ENCODE data around the gene ABLIM3. TPM values are rescaled to one million over a fixed set of nuclear protein-coding genes. Genes with fewer than 3 reads are reported as not detected.

ABLIM3 gene
- total and polyA plus RNA-seq, 10 of the 15 experiments (the other 5 are each of a cell fraction or from before 2014, with no cell fraction given), result 0.03 TPM; not detected in 9

DNA sequence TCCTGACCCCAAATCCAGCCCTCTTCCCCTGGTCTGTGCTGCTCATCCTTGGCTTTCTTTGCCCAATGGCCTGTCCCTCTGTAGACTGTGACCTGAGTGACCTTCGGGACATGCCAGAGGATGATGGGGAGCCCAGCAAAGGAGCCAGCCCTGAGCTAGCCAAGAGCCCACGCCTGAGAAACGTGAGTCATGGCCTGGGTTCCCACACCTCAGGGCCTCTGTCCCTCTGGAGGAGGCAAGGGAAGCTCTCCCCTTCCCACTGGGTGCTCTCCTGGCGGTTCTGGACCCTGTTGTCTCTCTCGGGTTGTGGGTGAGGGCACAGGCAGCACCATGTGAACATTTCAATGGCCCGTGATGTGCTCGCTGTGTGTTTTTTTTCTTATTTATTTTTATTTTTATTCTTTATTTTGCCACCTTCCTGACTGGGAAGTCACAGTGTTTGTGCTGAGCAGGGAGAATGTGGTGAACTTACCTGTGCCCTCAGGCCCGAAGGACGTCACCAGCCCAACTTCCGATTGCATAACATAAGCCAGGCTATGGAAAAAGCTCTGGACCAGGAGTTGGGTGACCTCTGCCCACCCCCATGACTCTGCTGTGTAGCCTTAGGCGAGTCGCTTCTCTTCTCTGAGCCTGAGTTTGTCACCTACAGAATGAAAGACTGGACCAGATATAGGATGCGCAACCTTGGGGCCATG lies 159.9 kb downstream of the ABLIM3 start:
- BruUV-seq (replicated peaks), result no TSS peak

DNA sequence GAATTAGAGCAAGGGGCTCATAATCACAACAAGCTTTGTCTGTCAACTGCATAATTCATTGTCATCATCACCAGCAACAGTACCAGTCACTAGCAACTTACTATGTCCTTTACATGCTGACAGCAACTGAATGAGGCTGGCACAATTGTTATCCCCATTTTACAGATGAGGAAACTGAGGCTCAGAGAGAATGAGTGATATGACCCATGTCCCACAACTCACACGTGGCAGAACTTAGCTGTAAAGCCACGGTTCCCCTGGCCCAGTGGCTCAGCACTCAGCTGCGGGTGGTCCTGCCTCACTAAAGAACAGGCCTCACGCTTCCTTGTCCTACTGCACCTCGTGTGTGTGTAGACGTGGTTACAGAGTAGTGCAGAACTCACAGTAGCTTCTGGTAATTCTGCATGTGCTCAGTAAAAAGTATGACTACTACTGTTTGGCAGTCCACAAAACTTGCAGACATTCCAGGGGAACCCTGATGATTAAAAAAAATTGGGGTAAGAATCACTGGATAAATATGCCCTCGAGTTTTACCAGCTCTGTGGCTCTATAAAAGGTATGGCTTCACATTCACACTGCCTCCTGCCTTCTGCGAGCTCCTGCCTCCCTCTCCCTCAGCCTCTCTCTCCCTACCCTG lies 160.6 kb downstream of the ABLIM3 start:
- no peaks in the 10 kb centered on the region for H3K79me2 ChIP-seq (ENCODE audit: control insufficient read depth, insufficient read depth, low read length)
- ATAC-seq (no peak), FAIRE-seq (no peak), DNase-seq (ENCODE audit: low read depth, low spot score) (no peak)
- H3K4me2 ChIP-seq (ENCODE audit: control insufficient read depth, insufficient read depth), result no peak overlapping the region
- H3K27ac ChIP-seq (ENCODE audit: control insufficient read depth, insufficient read depth), result no peak overlapping the region
- BruUV-seq (replicated peaks), result no TSS peak
- POLR2A ChIA-PET, result interaction anchor here (0.8 kb wide), 1 partner anchor 72 kb away, joined by 3 read pairs; no protein-coding TSS in a partner anchor
- no peaks in the 10 kb centered on the region for H4K20me1 ChIP-seq (ENCODE audit: control insufficient read depth, insufficient read depth)
- no peaks in the 10 kb centered on the region for H3K9me3 ChIP-seq (replicated peaks; ENCODE audit: control insufficient read depth, insufficient read depth, low read length)
- RAD21 ChIA-PET (ENCODE audit: unreplicated experiment), result interaction anchor here (1.7 kb wide), 1 partner anchor 70 kb away, joined by 3 read pairs; no protein-coding TSS in a partner anchor
- in situ Hi-C loops (cut with MboI), result no loop called here
- no peak overlapping the region for H3K9ac ChIP-seq (ENCODE audit: control insufficient read depth, insufficient read depth, low read length)
- no peak overlapping the region for H2AFZ ChIP-seq (ENCODE audit: control insufficient read depth, low read depth, low read length)
- CTCF ChIA-PET, result no interaction called here
- intact Hi-C loops (cut with micrococcal nuclease; ENCODE audit: unreplicated experiment), result no loop called here
- SMC1A ChIA-PET (ENCODE audit: uncharacterized antibody, unreplicated experiment), result interaction anchor here (0.5 to 1.9 kb wide), 2 partner anchors 12 to 33 kb away, joined by 4 read pairs; no protein-coding TSS in a partner anchor
- WGBS (ENCODE audit: insufficient coverage, insufficient replicate concordance, low lambda C conversion rate, missing lambda C conversion rate), result 24% methylated on average over 8 of the region's 8 CpGs
- no peaks in the 10 kb centered on the region for H3K4me1 ChIP-seq (ENCODE audit: control insufficient read depth, insufficient read depth, low read length)
- H3K36me3 ChIP-seq (ENCODE audit: control insufficient read depth in 2 of 2, insufficient read depth in 2 of 2, low read length in 1 of 2), result no peaks in the 10 kb centered on the region
- no peak overlapping the region for H3K4me3 ChIP-seq
- H3K27me3 ChIP-seq (replicated peaks in 1 of 2; ENCODE audit: control insufficient read depth in 2 of 2, insufficient read depth in 2 of 2, low read length in 1 of 2), result peaks cover 2 to 4% of the 10 kb centered on the region in 2 experiments; a peak in 3 of 4 replicates
- TF ChIP-seq USF1 (IDR thresholded peaks at IDR 0.05; ENCODE audit: borderline replicate concordance, extremely low read length, insufficient read depth, low read depth, low read length) (no peak), STAT3 (IDR thresholded peaks at IDR 0.05; ENCODE audit: low read depth, low read length) (no peak), RB1 (IDR thresholded peaks at IDR 0.05; ENCODE audit: borderline replicate concordance) (no peak), KDM1A (IDR thresholded peaks at IDR 0.05; ENCODE audit: borderline replicate concordance) (no peak)
- TF ChIP-seq, protein P1, sequence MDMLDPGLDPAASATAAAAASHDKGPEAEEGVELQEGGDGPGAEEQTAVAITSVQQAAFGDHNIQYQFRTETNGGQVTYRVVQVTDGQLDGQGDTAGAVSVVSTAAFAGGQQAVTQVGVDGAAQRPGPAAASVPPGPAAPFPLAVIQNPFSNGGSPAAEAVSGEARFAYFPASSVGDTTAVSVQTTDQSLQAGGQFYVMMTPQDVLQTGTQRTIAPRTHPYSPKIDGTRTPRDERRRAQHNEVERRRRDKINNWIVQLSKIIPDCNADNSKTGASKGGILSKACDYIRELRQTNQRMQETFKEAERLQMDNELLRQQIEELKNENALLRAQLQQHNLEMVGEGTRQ (IDR thresholded peaks at IDR 0.05; ENCODE audit: borderline replicate concordance, low read depth, low read length), result no peak
- TF ChIP-seq, protein P2, sequence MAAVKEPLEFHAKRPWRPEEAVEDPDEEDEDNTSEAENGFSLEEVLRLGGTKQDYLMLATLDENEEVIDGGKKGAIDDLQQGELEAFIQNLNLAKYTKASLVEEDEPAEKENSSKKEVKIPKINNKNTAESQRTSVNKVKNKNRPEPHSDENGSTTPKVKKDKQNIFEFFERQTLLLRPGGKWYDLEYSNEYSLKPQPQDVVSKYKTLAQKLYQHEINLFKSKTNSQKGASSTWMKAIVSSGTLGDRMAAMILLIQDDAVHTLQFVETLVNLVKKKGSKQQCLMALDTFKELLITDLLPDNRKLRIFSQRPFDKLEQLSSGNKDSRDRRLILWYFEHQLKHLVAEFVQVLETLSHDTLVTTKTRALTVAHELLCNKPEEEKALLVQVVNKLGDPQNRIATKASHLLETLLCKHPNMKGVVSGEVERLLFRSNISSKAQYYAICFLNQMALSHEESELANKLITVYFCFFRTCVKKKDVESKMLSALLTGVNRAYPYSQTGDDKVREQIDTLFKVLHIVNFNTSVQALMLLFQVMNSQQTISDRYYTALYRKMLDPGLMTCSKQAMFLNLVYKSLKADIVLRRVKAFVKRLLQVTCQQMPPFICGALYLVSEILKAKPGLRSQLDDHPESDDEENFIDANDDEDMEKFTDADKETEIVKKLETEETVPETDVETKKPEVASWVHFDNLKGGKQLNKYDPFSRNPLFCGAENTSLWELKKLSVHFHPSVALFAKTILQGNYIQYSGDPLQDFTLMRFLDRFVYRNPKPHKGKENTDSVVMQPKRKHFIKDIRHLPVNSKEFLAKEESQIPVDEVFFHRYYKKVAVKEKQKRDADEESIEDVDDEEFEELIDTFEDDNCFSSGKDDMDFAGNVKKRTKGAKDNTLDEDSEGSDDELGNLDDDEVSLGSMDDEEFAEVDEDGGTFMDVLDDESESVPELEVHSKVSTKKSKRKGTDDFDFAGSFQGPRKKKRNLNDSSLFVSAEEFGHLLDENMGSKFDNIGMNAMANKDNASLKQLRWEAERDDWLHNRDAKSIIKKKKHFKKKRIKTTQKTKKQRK (IDR thresholded peaks at IDR 0.05; ENCODE audit: low read depth, low read length), result no peak

More for the DNA sequence above, 159.9 kb downstream of the ABLIM3 start:
- no peak overlapping the region for H3K4me3 ChIP-seq
- H3K4me1 ChIP-seq (ENCODE audit: control insufficient read depth, insufficient read depth, low read length), result no peaks in the 10 kb centered on the region
- no peak overlapping the region for H3K27ac ChIP-seq (ENCODE audit: control insufficient read depth, insufficient read depth)
- no peaks in the 10 kb centered on the region for H3K9me3 ChIP-seq (replicated peaks; ENCODE audit: control insufficient read depth, insufficient read depth, low read length)
- SMC1A ChIA-PET (ENCODE audit: uncharacterized antibody, unreplicated experiment), result interaction anchor here (1.9 kb wide), 1 partner anchor 11 kb away, joined by 4 read pairs; no protein-coding TSS in a partner anchor
- no peaks in the 10 kb centered on the region for H4K20me1 ChIP-seq (ENCODE audit: control insufficient read depth, insufficient read depth)
- CTCF ChIA-PET, result no interaction called here
- intact Hi-C loops (cut with micrococcal nuclease; ENCODE audit: unreplicated experiment) (no loop called here), in situ Hi-C loops (cut with MboI) (no loop called here)
- TF ChIP-seq ETV6 (conservative IDR thresholded peaks at IDR 0.05 in 1 of 2, IDR thresholded peaks at IDR 0.05 in 1 of 2; ENCODE audit: borderline replicate concordance in 1 of 2, low read depth in 1 of 2), result no peak
- no peak for TF ChIP-seq CBX5 (IDR thresholded peaks at IDR 0.05; ENCODE audit: low read depth)
- no peak for TF ChIP-seq PML (IDR thresholded peaks at IDR 0.05; ENCODE audit: low read length)
- RAD21 ChIA-PET (ENCODE audit: unreplicated experiment), result interaction anchor here (1.7 kb wide), 1 partner anchor 71 kb away, joined by 3 read pairs; no protein-coding TSS in a partner anchor
- ATAC-seq, result no peak
- H3K4me2 ChIP-seq (ENCODE audit: control insufficient read depth, insufficient read depth), result no peak overlapping the region
- H3K79me2 ChIP-seq (ENCODE audit: control insufficient read depth, insufficient read depth, low read length), result no peaks in the 10 kb centered on the region
- no peaks in the 10 kb centered on the region for H3K36me3 ChIP-seq (ENCODE audit: control insufficient read depth in 2 of 2, insufficient read depth in 2 of 2, low read length in 1 of 2)
- no peak for FAIRE-seq
- H3K27me3 ChIP-seq (replicated peaks in 1 of 2; ENCODE audit: control insufficient read depth in 2 of 2, insufficient read depth in 2 of 2, low read length in 1 of 2), result peaks cover 2 to 4% of the 10 kb centered on the region in 2 experiments; a peak in 3 of 4 replicates
- WGBS (ENCODE audit: insufficient coverage, insufficient replicate concordance, low lambda C conversion rate, missing lambda C conversion rate), result 31% methylated on average over 13 of the region's 13 CpGs
- DNase-seq (ENCODE audit: low read depth, low spot score), result no peak
- H2AFZ ChIP-seq (ENCODE audit: control insufficient read depth, low read depth, low read length), result no peak overlapping the region
- H3K9ac ChIP-seq (ENCODE audit: control insufficient read depth, insufficient read depth, low read length), result no peak overlapping the region
- POLR2A ChIA-PET, result interaction anchor here (0.8 kb wide), 1 partner anchor 72 kb away, joined by 3 read pairs; no protein-coding TSS in a partner anchor
